BLaER1 treated with 17β-estradiol and CSF1 and Interleukin-3, amounts not matched to agents 10 nM and 100 nM (cell line): ENCODE results near the gene GYS2.

Experiments
- H3K27ac ChIP-seq, 11 experiments: shearing (Covaris generic); formaldehyde crosslinking; 2 replicates each; pipeline ENCODE4 v1.8.1; 2022
- H3K27me3 ChIP-seq, 11 experiments: shearing (Covaris generic); formaldehyde crosslinking; 2 replicates each; pipeline ENCODE4 v1.8.1; 2022
- H3K36me3 ChIP-seq, 11 experiments: shearing (Covaris generic); formaldehyde crosslinking; 2 replicates each; pipeline ENCODE4 v1.8.1; 2022
- H3K4me1 ChIP-seq, 10 experiments: shearing (Covaris generic); formaldehyde crosslinking; 2 replicates each; pipeline ENCODE4 v1.8.1; 2022
- H3K4me2 ChIP-seq, 11 experiments: shearing (Covaris generic); formaldehyde crosslinking; 2 replicates each; pipeline ENCODE4 v1.8.1; 2022
- H3K4me3 ChIP-seq, 10 experiments: shearing (Covaris generic); formaldehyde crosslinking; 2 replicates each; pipeline ENCODE4 v1.8.1; 2022
- H3K9ac ChIP-seq, 11 experiments: shearing (Covaris generic); formaldehyde crosslinking; 2 replicates each; pipeline ENCODE4 v1.8.1; 2022
- H3K9me3 ChIP-seq, 11 experiments: shearing (Covaris generic); formaldehyde crosslinking; replicated peaks in 1 of 11; 2 replicates each; pipeline ENCODE4 v1.8.1; 2022
- H4K20me1 ChIP-seq, 11 experiments: shearing (Covaris generic); formaldehyde crosslinking; 2 replicates each; pipeline ENCODE4 v1.8.1; 2022
- Cebpa-rat ChIP-seq, 11 experiments: shearing (Covaris generic); IDR thresholded peaks; 2 replicates each; pipeline ENCODE4 v1.8.1; 2022

GYS2 gene

DNA sequence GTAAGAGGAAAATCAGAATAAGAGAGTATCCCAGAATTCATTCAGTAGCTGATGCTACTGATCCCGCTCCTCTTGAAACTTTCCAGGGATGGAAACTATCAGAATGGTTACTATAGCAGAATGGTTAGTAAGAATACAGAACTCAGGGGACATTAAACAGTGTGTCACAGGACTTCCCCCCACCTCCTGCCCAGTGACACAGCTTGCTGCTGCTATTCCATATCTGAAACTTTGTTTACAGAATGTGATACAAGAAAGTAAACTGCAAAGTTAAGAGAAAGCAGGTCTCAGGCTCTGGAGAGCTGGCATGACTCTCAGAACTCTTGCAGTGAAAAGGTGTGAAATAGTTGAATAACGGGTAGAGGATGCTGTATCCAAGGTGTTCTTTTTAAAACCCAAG lies 75.2 kb downstream of the GYS2 start:
- no peak for TF ChIP-seq Cebpa-rat (IDR thresholded peaks at IDR 0.05)
- Histone ChIP-seq H3K9me3 (peaks cover 0 to 13% (median 8%) of the 10 kb centered on the region in 11 experiments; a peak in 12 of 22 replicates), H3K36me3 (no peaks in the 10 kb centered on the region), H4K20me1 (no peaks in the 10 kb centered on the region), H3K9ac (no peak overlapping the region), H3K27ac (no peak overlapping the region), H3K4me2 (peak overlapping the region in 2 of 11 experiments; percentile 27 to 34; a peak in 1 of 22 replicates), H3K27me3 (peaks cover 0 to 8% (median 0%) of the 10 kb centered on the region in 11 experiments; a peak in 2 of 22 replicates), H3K4me3 (no peak overlapping the region), H3K4me1 (peaks cover 5 to 41% (median 24%) of the 10 kb centered on the region in 10 experiments; a peak in 17 of 20 replicates)

DNA sequence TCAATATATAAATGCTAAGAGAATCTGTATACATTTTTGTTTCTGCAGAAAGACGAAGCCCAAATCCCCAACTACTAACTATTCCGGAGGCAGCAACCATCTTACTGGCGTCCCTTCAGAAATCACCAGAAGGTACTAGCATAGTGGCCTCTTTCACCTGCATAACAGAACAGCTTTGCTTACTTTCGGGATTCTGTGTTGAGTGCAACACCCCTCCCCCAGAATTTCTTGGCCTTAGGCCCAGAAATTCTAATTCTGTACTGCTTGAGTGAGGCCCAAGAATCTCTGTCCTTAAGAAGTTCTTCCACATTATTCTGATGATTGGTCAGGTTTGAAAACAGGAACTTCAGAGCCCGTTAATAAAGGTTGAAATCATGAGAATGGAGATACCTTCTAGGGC lies 75.7 kb downstream of the GYS2 start:
- peaks cover 0 to 8% (median 0%) of the 10 kb centered on the region in 11 experiments; a peak in 2 of 22 replicates for H3K27me3 ChIP-seq
- TF ChIP-seq Cebpa-rat (IDR thresholded peaks at IDR 0.05), result no peak
- H3K4me2 ChIP-seq, result peak overlapping the region in 2 of 11 experiments; percentile 27 to 34; a peak in 2 of 22 replicates

DNA sequence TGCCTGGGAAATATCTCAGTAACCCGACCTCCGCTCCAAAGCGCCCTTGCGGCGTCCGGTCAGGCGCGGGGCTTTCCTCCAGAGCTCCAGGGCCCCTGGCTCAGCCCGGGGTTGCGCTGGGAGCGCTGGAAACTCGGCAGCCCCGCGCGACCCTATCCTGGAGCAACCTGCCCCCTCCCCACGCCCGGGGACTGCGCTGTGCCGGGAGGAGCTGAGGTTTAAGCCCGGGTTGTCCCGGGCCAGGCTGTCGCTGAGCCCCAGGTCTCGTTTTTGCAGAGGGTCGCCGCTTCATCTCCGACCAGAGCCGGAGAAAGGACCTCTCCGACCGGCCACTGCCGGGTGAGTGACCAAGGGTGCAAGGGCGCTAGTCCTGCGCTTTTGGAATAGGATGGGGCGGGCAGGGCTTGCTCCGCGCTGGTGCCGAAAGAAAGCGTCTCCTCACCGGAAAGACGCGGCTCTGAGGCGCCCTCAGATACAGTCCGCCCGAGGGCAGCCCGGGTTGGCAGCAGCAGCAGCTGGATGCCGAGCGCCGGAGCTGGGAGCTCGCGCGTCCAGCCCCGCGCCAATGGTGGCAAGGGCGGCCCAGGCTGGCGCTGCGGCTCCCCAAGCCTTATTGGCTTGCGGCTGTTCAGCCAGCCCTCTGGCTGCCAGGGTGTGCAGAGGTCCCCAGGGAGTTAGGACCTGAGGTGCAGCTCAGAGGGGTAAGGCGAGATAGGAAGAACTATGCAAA lies 77.0 kb downstream of the GYS2 start:
- H3K4me1 ChIP-seq, result peaks cover 5 to 41% (median 24%) of the 10 kb centered on the region in 10 experiments; a peak in 17 of 20 replicates
- H4K20me1 ChIP-seq, result no peaks in the 10 kb centered on the region
- peak overlapping the region; percentile 30 to 58 (median 48); a peak in 19 of 20 replicates for H3K4me3 ChIP-seq
- H3K9ac ChIP-seq, result peak overlapping the region in 6 of 11 experiments; percentile 13 to 56 (median 38); a peak in 7 of 22 replicates
- H3K27me3 ChIP-seq, result peaks cover 0 to 8% (median 0%) of the 10 kb centered on the region in 11 experiments; a peak in 2 of 22 replicates
- no peak for TF ChIP-seq Cebpa-rat (IDR thresholded peaks at IDR 0.05)
- H3K4me2 ChIP-seq, result peak overlapping the region; percentile 64 to 81 (median 72)
- peaks cover 0 to 22% (median 10%) of the 10 kb centered on the region in 11 experiments; a peak in 13 of 22 replicates for H3K9me3 ChIP-seq
- H3K36me3 ChIP-seq, result no peaks in the 10 kb centered on the region
- H3K27ac ChIP-seq, result peak overlapping the region in 1 of 11 experiments; percentile 47; a peak in 1 of 22 replicates

More for the DNA sequence above, 75.7 kb downstream of the GYS2 start:
- Histone ChIP-seq H3K9me3 (peaks cover 0 to 18% (median 8%) of the 10 kb centered on the region in 11 experiments; a peak in 13 of 22 replicates), H3K9ac (no peak overlapping the region), H3K4me1 (peaks cover 5 to 41% (median 24%) of the 10 kb centered on the region in 10 experiments; a peak in 17 of 20 replicates), H4K20me1 (no peaks in the 10 kb centered on the region), H3K27ac (no peak overlapping the region), H3K4me3 (no peak overlapping the region), H3K36me3 (no peaks in the 10 kb centered on the region)

DNA sequence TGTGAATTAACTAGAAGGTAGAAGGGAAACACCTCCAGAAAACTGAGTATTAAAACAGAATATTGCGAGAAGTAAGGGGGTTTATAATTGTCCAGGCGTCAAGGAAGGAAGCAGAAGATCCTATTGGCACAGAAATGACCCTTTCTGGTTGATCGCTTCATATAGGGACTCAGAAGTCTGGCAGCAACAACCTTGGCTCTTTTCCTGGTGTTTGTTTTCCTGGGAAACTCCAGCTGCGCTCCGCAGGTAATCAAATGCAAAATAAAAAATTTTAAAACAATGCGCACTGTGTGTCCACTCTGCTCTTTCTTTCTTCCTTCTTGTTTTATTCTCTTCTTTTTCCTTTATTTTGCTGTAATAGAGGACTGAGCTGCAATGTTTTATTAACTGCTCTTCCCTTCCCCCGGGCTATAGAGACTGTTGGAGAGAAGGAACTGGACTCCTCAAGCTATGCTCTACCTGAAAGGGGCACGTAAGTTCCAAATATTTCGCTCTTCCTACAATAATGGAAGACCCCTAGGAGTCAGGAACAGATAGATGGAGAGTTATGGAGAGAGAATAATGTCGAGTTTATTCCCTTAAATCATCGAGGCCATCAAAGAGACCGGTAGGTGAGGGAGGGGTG lies 77.8 kb downstream of the GYS2 start:
- H3K36me3 ChIP-seq, result no peaks in the 10 kb centered on the region
- peaks cover 0 to 22% (median 10%) of the 10 kb centered on the region in 11 experiments; a peak in 13 of 22 replicates for H3K9me3 ChIP-seq
- TF ChIP-seq Cebpa-rat (IDR thresholded peaks at IDR 0.05), result no peak
- H3K4me1 ChIP-seq, result peaks cover 5 to 41% (median 24%) of the 10 kb centered on the region in 10 experiments; a peak in 17 of 20 replicates
- H3K4me3 ChIP-seq, result peak overlapping the region in 1 of 10 experiments; percentile 48; a peak in 2 of 20 replicates
- no peak overlapping the region for H3K9ac ChIP-seq
- H3K27ac ChIP-seq, result no peak overlapping the region
- H3K27me3 ChIP-seq, result peaks cover 0 to 8% (median 0%) of the 10 kb centered on the region in 11 experiments; a peak in 2 of 22 replicates
- H4K20me1 ChIP-seq, result no peaks in the 10 kb centered on the region
- H3K4me2 ChIP-seq, result peak overlapping the region in 9 of 11 experiments; percentile 64 to 81 (median 70); a peak in 14 of 22 replicates

DNA sequence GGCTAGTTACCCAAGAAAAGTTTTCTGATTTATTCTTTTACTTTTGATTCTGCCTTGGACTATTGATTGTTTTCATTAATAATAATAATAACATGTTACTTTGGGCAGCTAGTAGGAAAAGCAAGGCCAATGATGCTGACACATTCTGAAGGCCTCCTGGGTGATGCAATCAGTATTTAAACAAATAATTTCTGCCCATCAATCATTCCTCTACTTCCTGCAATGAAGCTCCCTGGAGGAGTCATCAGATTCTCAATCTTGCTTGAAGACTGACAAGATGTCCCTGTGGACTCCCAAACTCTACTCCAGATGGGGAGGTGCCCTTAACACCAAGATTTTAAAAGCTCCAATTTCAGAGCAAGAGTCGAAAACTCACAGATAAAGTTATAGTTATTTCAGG lies 78.6 kb downstream of the GYS2 start, which contains the start of gene SPX:
Gene SPX (plus strand): TSS at position 244 of the 400 bp plus-strand sequence. CDS start 177 bp downstream, outside the sequence.
- peaks cover 0 to 8% (median 0%) of the 10 kb centered on the region in 11 experiments; a peak in 2 of 22 replicates for H3K27me3 ChIP-seq
- peak within 1 kb of the TSS in 1 of 10 experiments; percentile 48; a peak in 2 of 20 replicates for H3K4me3 ChIP-seq
- H4K20me1 ChIP-seq, result no peaks in the 10 kb centered on the region
- peak in 2 of 11 experiments; percentile 14 to 66; a peak in 1 of 22 replicates for TF ChIP-seq Cebpa-rat (IDR thresholded peaks at IDR 0.05)
- H3K9me3 ChIP-seq, result peaks cover 0 to 22% (median 10%) of the 10 kb centered on the region in 11 experiments; a peak in 13 of 22 replicates
- H3K36me3 ChIP-seq, result no peaks in the 10 kb centered on the region
- peak within 1 kb of the TSS in 10 of 11 experiments; percentile 11 to 81 (median 67); a peak in 15 of 22 replicates for H3K4me2 ChIP-seq
- H3K4me1 ChIP-seq, result peaks cover 5 to 41% (median 24%) of the 10 kb centered on the region in 10 experiments; a peak in 17 of 20 replicates
- H3K9ac ChIP-seq, result no peak within 1 kb of the TSS
- peak within 1 kb of the TSS in 2 of 11 experiments; percentile 3 to 44; a peak in 3 of 22 replicates for H3K27ac ChIP-seq

DNA sequence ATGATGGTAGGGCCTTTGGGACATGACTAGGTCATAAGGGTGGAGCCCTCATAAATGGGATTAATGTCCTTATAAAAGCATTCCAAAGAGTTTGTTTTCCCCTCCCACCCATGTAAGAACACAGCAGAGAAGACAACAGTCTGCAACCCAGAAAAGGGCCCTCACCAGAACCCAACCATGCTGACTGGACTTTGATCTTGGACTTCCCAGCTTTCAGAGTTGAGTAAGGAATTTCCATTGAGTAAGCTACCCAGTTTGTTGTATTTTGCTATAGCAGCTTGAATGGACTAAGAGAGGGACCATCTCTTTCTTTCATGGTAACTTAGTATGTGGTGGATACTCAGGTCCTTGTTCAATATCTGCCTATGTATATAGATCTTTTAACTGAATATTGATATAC lies 81.5 kb downstream of the GYS2 start:
- H3K4me3 ChIP-seq, result no peak overlapping the region
- no peak overlapping the region for H3K9ac ChIP-seq
- peaks cover 0 to 8% (median 0%) of the 10 kb centered on the region in 11 experiments; a peak in 2 of 22 replicates for H3K27me3 ChIP-seq
- no peaks in the 10 kb centered on the region for H4K20me1 ChIP-seq
- H3K4me1 ChIP-seq, result peaks cover 5 to 32% (median 24%) of the 10 kb centered on the region in 10 experiments; a peak in 17 of 20 replicates
- H3K4me2 ChIP-seq, result no peak overlapping the region
- H3K36me3 ChIP-seq, result peaks cover 0 to 16% (median 8%) of the 10 kb centered on the region in 11 experiments; a peak in 10 of 22 replicates
- no peak for TF ChIP-seq Cebpa-rat (IDR thresholded peaks at IDR 0.05)
- peaks cover 0 to 22% (median 10%) of the 10 kb centered on the region in 11 experiments; a peak in 13 of 22 replicates for H3K9me3 ChIP-seq
- no peak overlapping the region for H3K27ac ChIP-seq

DNA sequence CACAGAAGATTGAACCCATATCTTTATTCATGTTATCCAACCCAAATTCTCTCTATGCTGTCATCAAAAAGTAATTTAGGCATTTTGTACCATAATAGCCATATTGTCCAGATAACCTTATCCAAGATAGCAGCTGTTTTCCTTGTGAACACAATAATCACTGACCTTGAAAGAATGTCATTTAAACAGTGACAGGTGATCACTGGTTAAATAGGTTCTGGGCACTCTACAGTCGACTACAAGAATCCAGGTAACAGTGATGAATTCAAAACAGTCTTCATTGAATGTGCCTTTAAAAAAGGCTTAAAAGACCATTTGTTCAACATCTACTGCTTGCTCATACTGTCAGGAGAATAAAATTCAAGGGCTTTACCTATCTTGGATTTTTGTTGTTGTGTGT lies 83.1 kb downstream of the GYS2 start:
- peaks cover 0 to 30% (median 16%) of the 10 kb centered on the region in 11 experiments; a peak in 16 of 22 replicates for H3K36me3 ChIP-seq
- no peak overlapping the region for H3K4me3 ChIP-seq
- H3K27ac ChIP-seq, result no peak overlapping the region
- no peak overlapping the region for H3K4me2 ChIP-seq
- H3K9ac ChIP-seq, result no peak overlapping the region
- H3K9me3 ChIP-seq, result peaks cover 0 to 10% (median 7%) of the 10 kb centered on the region in 11 experiments; a peak in 4 of 22 replicates
- TF ChIP-seq Cebpa-rat (IDR thresholded peaks at IDR 0.05), result no peak
- peaks cover 3 to 16% (median 13%) of the 10 kb centered on the region in 10 experiments; a peak in 15 of 20 replicates for H3K4me1 ChIP-seq
- H4K20me1 ChIP-seq, result no peaks in the 10 kb centered on the region
- no peaks in the 10 kb centered on the region for H3K27me3 ChIP-seq

DNA sequence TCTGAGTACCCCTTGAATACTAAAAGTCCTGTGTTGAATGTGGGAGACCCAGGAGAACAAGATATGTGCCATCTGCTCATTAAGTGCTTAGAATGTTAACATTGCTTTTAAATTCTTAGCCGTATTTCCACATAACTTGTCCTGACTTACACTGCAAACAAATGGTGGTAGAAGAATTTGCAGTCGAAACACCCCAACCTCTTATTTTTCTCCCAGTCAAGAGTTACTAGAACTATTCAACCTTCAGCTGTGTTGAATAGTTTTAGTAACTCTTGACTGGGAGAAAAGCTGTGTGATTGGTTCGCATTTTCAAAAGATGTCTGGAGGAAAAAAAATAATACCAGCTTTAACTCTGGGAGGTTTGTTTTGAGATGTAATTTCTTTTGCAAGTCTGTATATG lies 86.2 kb downstream of the GYS2 start:
- TF ChIP-seq Cebpa-rat (IDR thresholded peaks at IDR 0.05), result no peak
- no peak overlapping the region for H3K4me3 ChIP-seq
- no peak overlapping the region for H3K4me2 ChIP-seq
- H3K36me3 ChIP-seq, result peaks cover 22 to 61% (median 45%) of the 10 kb centered on the region in 11 experiments
- no peak overlapping the region for H3K9ac ChIP-seq
- H3K27ac ChIP-seq, result no peak overlapping the region
- H3K9me3 ChIP-seq, result 0 out of 22 replicates have a peak, but pooled peaks cover 0 to under 1% (median 0%) of the 10 kb centered on the region in 11 experiments
- peaks cover 0 to 5% (median 0%) of the 10 kb centered on the region in 11 experiments; a peak in 1 of 22 replicates for H4K20me1 ChIP-seq
- no peaks in the 10 kb centered on the region for H3K27me3 ChIP-seq
- H3K4me1 ChIP-seq, result no peaks in the 10 kb centered on the region
